HEK293T (cell line): ENCODE measurements around the gene NKX1-1.

Source experiments
- ARNT ChIP-seq: fragments of 450-650 bp; IDR thresholded peaks from 2 replicates; pipeline ENCODE4 v1.6.1; 2017; ENCODE audit warnings: mild to moderate bottlenecking
- ELF4 ChIP-seq: fragments of 450-650 bp; IDR thresholded peaks from 2 replicates; pipeline ENCODE4 v1.6.1; 2017; ENCODE audit warnings: antibody characterized with exemption
- FOXA1 ChIP-seq: fragments of 450-650 bp; IDR thresholded peaks from 2 replicates; pipeline ENCODE4 v1.6.1; 2016; ENCODE audit warnings: mild to moderate bottlenecking
- FOXK2 ChIP-seq: fragments of 450-650 bp; IDR thresholded peaks from 2 replicates; pipeline ENCODE4 v1.6.1; 2016; ENCODE audit warnings: mild to moderate bottlenecking
- FOXM1 ChIP-seq: fragments of 450-650 bp; IDR thresholded peaks from 2 replicates; pipeline ENCODE4 v1.6.1; 2017; ENCODE audit warnings: mild to moderate bottlenecking, borderline replicate concordance
- HDGF ChIP-seq: fragments of 450-650 bp; IDR thresholded peaks from 2 replicates; pipeline ENCODE4 v1.6.1; 2017; ENCODE audit warnings: antibody characterized with exemption, borderline replicate concordance
- LEF1 ChIP-seq: fragments of 450-650 bp; IDR thresholded peaks from 2 replicates; pipeline ENCODE4 v1.6.1; 2017; ENCODE audit warnings: mild to moderate bottlenecking, borderline replicate concordance
- NFRKB ChIP-seq: fragments of 450-650 bp; IDR thresholded peaks from 2 replicates; pipeline ENCODE4 v1.6.1; 2016; ENCODE audit warnings: mild to moderate bottlenecking, moderate library complexity
- SP1 ChIP-seq: fragments of 450-650 bp; IDR thresholded peaks from 2 replicates; pipeline ENCODE4 v1.6.1; 2017
- SUZ12 ChIP-seq: fragments of 450-650 bp; IDR thresholded peaks from 2 replicates; pipeline ENCODE4 v1.6.1; 2016; ENCODE audit warnings: mild to moderate bottlenecking
- TARDBP ChIP-seq: fragments of 450-650 bp; IDR thresholded peaks from 2 replicates; pipeline ENCODE4 v1.6.1; 2016
- ZNF384 ChIP-seq: fragments of 450-650 bp; IDR thresholded peaks from 2 replicates; pipeline ENCODE4 v1.6.1; 2016
- TF ChIP-seq, protein P1 (sequence below): fragments of 450-650 bp; IDR thresholded peaks from 2 replicates; pipeline ENCODE4 v1.6.1; 2016

DNA sequence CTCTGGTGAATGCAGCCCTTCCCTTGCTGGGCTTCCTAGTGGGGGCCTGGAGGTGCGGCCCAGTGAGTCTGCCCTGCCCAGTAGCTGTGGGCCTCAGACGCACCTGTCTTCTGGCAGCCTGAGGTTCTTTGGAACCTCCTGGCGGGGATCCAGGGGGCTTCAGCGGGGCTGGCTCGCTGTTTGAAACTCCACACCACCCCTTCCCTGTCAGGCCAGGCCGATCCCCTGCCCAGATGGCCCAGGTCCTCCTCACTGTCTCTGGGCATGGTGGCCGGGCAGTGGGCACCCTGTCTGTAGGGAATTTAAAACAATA lies 10.7 kb upstream of the NKX1-1 start:
- TF ChIP-seq SP1 (no peak), FOXA1 (no peak), NFRKB (no peak), FOXK2 (no peak), HDGF (no peak), SUZ12 (no peak), ELF4 (no peak), TARDBP (no peak), LEF1 (no peak), ARNT (no peak), FOXM1 (no peak), ZNF384 (no peak)
- TF ChIP-seq, protein P1, sequence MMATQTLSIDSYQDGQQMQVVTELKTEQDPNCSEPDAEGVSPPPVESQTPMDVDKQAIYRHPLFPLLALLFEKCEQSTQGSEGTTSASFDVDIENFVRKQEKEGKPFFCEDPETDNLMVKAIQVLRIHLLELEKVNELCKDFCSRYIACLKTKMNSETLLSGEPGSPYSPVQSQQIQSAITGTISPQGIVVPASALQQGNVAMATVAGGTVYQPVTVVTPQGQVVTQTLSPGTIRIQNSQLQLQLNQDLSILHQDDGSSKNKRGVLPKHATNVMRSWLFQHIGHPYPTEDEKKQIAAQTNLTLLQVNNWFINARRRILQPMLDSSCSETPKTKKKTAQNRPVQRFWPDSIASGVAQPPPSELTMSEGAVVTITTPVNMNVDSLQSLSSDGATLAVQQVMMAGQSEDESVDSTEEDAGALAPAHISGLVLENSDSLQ, result no peak
